Activated CD8-positive, alpha-beta memory T cell treated with anti-CD3 and anti-CD28 coated beads for 24 hours (primary cell): Measurements from ENCODE around the gene TMEM254.
"Not testable (repeated sequence)": the region's sequence is repeated elsewhere in the genome, so short reads cannot be mapped to it uniquely, and the experiment has no call there.

ENCODE experiments used
- DNase-seq: peaks from one replicate; pipeline ENCODE4 v3.0.0-alpha.2; 2020

The TMEM254 gene

GRCh38 chr10:80133687-80134086, 55.2 kb downstream of the TMEM254 start:
- not testable (repeated sequence) for DNase-seq

GRCh38 chr10:80136134-80136571, 57.7 kb downstream of the TMEM254 start:
- DNase-seq: no peak

- no peak for DNase-seq
These were observed 58.8 kb downstream of the TMEM254 start for GRCh38 chr10:80137031-80137862.

- no peak for DNase-seq
These were observed 59.5 kb downstream of the TMEM254 start for GRCh38 chr10:80137920-80138319.

GRCh38 chr10:80139265-80139664, 60.8 kb downstream of the TMEM254 start:
- no peak for DNase-seq

GRCh38 chr10:80140251-80140650, 61.8 kb downstream of the TMEM254 start:
- DNase-seq: no peak

GRCh38 chr10:80141696-80142460, 63.4 kb downstream of the TMEM254 start:
- no peak for DNase-seq
